Fibroblast of peridontal ligament (primary cell): ENCODE results near the gene BRAP.
"Not testable (repeated sequence)": the region's sequence is repeated elsewhere in the genome, so short reads cannot be mapped to it uniquely, and the experiment has no call there.

Experiments used
- DNase-seq: peaks from one replicate; pipeline ENCODE4 v3.0.0-alpha.2; 2010; ENCODE audit errors: extremely low read depth

Gene BRAP

GRCh38 chr12:111673503-111673902 is 12.3 kb downstream of the BRAP start:
- peak; percentile 45 for DNase-seq

GRCh38 chr12:111672822-111673381 is 12.9 kb downstream of the BRAP start:
- DNase-seq = no peak

DNA sequence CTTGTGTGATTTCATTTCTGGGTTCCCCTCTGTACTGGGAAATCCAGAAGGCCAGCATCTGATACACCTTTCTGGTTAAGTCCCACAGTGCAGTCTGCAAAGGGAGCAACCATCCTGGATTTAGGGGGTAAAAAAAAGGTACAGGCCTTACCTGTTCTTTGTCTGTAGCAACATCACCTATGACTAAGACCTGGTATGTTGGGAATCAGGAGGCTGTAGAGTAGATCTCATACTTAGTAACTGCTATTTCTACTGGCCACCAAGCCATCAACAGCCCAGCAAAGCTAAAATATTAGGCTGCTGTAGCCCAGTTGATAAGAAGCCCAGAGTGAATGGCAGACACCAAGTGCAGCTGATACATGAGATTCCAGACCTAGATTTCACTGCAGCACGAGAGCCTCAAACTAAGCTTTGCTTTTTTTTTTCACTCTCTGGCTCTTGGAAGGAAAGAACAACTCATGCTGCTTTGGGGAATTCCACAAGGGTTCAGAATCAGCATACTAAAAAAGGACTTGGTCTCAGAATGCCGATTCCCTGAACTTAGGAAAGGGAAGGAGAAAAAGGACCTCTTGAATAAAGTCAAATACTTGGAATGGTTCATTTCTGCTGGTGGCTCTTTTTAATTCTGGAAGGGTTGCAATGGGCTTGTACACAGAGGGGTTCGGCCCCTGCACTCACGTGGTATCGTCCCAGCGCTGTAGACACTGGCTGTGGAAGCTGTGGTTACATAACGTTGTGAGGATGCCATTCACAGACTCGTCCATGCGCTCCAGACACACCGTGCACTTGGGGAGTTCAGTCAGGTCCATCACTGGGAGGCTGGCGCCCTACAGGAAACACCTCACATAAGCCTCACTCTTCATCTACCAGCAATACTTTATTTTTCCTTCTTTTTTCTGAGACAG is 20.5 kb downstream of the BRAP start:
- DNase-seq = no peak

- no peak for DNase-seq
These were observed 21.3 kb downstream of the BRAP start for GRCh38 chr12:111664499-111664898.

- DNase-seq = no peak
These were observed 29.7 kb downstream of the BRAP start for GRCh38 chr12:111656016-111656415.

GRCh38 chr12:111655356-111655755 is 30.4 kb downstream of the BRAP start:
- no peak for DNase-seq

DNA sequence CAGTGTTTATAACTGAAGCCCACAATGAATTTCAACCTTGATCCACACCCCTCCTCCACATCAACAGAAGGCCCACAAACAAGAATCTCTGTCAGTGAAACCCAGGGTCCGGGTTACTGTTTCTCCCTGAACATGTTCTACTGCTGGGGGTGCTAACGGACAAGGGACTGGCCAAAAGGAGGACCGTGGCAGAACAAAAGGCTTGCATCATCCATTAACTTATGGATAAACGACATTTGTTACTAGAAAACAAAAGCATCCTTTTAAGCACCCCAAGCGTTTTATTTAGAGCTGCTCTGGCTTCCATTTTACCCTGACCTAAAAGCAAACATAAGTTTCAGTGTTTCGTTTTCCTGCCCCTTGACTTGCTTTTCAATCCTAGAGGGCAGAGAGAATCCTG is 32.2 kb downstream of the BRAP start:
- DNase-seq = no peak

- DNase-seq = not testable (repeated sequence)
These were observed 33.2 kb downstream of the BRAP start for GRCh38 chr12:111652530-111652929.

GRCh38 chr12:111650912-111651311 is 34.8 kb downstream of the BRAP start:
- DNase-seq = no peak

DNA sequence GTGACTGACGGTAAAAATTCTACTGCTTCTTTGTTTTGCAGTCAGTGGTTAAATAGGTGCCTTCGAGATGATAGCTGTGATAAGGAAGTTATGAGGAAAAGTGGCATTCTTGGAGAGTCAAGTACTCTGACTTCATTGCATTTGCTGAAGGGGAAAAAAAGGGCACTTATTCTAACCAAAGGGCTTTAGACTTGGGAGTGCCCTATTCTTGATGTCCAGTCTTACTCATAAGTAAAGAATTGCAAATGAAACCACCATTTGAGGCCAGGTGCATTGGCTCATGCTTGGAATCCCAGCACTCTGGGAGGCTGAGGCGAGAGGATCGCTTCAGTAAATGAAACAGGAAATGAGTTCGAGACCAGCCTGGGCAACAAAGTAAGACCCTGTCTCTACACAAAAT is 40.3 kb downstream of the BRAP start:
- no peak for DNase-seq

DNA sequence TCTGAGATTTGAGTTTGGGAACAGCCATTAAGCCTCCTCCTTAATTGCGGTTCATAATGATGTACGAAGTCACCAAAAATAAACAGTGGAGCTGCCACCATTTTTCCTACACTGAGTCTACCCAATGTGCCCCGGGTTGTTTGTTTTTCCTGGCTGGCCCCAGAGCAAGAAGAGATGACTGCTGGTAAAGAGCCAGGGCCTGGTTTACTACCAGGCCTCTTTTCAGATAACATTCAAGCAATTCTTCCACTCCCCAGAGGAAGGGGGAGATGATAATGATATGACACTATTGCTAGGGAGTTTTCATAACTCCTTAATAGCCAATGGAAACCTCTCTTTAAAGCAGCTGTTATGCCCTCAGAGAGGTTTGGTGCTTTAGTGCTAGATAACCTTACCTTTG is 42.3 kb downstream of the BRAP start:
- peak; percentile 90 for DNase-seq

- peak; percentile 40 for DNase-seq
These were observed 42.9 kb downstream of the BRAP start for GRCh38 chr12:111642681-111643426.

DNA sequence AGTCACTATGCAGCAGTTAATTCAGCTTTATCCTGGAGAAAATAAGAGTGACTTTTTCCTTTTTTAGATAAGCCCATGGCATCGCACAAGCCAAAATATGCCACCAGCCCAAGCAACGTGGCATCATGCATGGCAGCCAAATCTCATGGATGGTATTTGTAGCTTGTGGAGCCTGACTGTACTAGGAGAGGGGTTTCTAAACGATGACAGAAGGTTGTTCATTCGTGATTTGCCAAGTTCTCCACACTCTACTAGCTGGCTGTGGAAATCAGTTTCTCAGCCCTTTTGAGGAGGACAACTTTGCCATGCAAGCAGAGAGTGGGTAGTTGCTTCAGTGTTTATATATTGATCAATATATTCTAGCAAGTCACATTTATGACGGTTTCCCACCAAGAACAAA is 45.2 kb downstream of the BRAP start:
- DNase-seq = no peak

- DNase-seq = peak; percentile 63
These were observed 47.2 kb downstream of the BRAP start for GRCh38 chr12:111638556-111638955.

GRCh38 chr12:111636209-111636945 is 49.4 kb downstream of the BRAP start:
- DNase-seq = peak; percentile 94

DNA sequence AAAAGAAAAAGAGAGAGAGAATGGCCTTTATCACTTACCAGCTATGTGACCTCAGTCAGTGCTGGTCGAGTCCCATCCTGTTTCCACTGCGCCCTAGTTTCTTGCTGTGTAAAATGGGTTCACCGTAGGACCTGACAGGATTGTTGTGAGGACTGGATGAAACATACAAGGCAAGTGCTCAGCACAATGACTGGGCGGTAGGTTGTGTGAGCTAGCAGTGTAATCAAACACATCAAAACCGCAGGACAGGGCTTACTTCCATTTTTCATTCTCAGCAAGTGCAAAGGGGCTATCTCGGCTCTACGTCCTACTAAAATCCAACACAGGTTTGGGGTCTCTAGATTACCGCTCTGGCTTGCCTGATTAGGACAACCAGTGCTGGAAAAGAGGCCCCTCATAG is 50.2 kb downstream of the BRAP start:
- peak; percentile 40 for DNase-seq

GRCh38 chr12:111628505-111629260 is 57.1 kb downstream of the BRAP start:
- DNase-seq = no peak

- no peak for DNase-seq
These were observed 59.5 kb downstream of the BRAP start for GRCh38 chr12:111626230-111626629.

- no peak for DNase-seq
These were observed 61.2 kb downstream of the BRAP start for GRCh38 chr12:111624540-111624939.

DNA sequence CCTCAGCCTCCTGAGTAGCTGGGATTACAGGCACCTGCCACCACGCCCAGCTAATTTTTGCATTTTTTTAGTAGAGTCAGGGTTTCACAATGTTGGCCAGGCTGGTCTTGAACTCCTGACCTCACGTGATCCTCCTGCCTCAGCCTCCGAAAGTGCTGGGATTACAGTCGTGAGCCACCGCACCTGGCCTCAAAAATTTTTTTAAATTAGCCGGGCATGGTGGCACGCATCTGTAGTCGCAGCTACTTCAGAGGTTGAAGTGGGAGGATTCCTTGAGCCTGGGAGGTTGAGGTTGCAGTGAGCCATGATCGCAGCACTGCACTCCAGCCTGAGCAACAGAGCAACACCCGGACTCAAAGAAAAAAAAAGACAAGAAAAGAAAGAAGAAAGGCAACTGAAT is 67.9 kb downstream of the BRAP start:
- DNase-seq = not testable (repeated sequence)

GRCh38 chr12:111616177-111616623 is 69.6 kb downstream of the BRAP start:
- no peak for DNase-seq
